H1 (cell line): Measurements from ENCODE around the gene CNN3. TPM values are rescaled to one million over a fixed set of nuclear protein-coding genes. Genes with fewer than 3 reads are reported as not detected.

Source experiments
- TCF12 ChIP-seq: IDR thresholded peaks from 2 replicates; pipeline ENCODE4 v1.6.1; 2011; ENCODE audit warnings: low read depth, mild to moderate bottlenecking, low read length
- YY1 ChIP-seq: IDR thresholded peaks from 2 replicates; pipeline ENCODE4 v1.6.1; 2011; ENCODE audit warnings: low read depth, mild to moderate bottlenecking, low read length
- polyA plus RNA-seq, 7 experiments: library from polyadenylated mRNA; depleted of rRNA in 3 of 7; stranded (reverse) in 5 of 7; unstranded in 2 of 7; fragments of >200 nt in 5 of 7; fragments of 200-250 nt in 2 of 7; gene quantifications; 1 replicate in 5 of 7; 2 replicates in 1 of 7; 4 replicates in 1 of 7; pipeline versions ENCODE4 v1.2.1 to v1.2.3, GENCODE V29; 2011 to 2013; ENCODE audit warnings: missing spikeins in 2 of 7, mixed read lengths in 2 of 7
- total RNA-seq: library from RNA; stranded (reverse); fragmentation: NEBNext Ultra II Directional; extraction: Animal tissue kit (Norgen Biotek cat#: 25700); gene quantifications from 2 replicates; pipeline ENCODE4 v1.2.1, GENCODE V29; 2021

Gene CNN3
- total and polyA plus RNA-seq, 2 of the 8 experiments (the other 6 are each of a cell fraction or from before 2014, with no cell fraction given) = 134 to 266 TPM

GRCh38 chr1:94856004-94856403 is 70.9 kb downstream of the CNN3 start (continued):
- no peak for TF ChIP-seq TCF12
- no peak for TF ChIP-seq YY1
